Stimulated activated CD8-positive, alpha-beta memory T cell treated with anti-CD3 and anti-CD28 coated beads, Interleukin-15, amount 100 ng/mL, for 1 hour (primary cell): ENCODE data around the gene WDR37.
"Not testable (repeated sequence)": the region's sequence is repeated elsewhere in the genome, so short reads cannot be mapped to it uniquely, and the experiment has no call there.

Experiments used
- DNase-seq: peaks from one replicate; pipeline ENCODE4 v3.0.0-alpha.2; 2020; ENCODE audit warnings: low read depth

WDR37 gene

GRCh38 chr10:1043532-1043995, 12.6 kb upstream of the WDR37 start:
- DNase-seq: no peak

- DNase-seq: no peak
Measured at GRCh38 chr10:1044146-1044545, 12.0 kb upstream of the WDR37 start.

DNA sequence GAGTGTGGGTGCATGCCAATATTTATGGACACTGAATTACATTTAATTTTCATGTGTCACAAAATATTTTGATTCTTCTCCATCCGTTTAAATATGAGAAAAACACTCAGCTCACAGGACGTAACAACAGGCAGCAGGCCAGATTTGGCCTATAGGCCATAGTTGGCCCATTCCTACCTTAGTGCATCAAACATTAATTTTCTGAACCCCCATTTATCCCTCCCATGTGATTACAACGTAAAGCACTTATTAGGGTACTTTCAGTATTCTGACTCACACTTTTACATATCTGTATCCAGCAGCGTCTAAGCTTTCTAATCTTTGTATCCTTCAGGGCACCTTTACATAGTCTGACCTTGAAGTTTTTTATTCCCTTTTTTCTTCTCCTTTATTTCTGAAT, 11.2 kb upstream of the WDR37 start:
- no peak for DNase-seq

- no peak for DNase-seq
Measured at GRCh38 chr10:1045415-1045814, 10.8 kb upstream of the WDR37 start.

DNA sequence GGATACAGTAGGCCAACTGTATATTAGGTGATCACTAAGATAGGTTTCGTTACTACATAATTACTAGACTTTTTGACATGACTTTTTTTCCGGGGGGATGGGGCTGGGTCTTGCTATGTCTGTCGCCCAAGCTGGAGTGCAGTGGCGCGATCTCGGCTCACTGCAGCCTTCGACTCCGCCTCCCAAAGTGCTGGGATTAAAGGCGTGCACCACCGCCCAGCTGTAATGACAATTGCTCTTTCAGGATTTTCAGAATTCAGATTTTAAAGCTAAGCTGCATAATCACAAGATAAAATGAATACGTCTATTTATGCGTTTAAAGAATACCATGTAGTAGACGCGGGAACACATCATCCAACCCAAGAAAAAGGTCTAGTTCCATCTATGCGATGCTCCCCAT, 8.2 kb upstream of the WDR37 start:
- no peak for DNase-seq

DNA sequence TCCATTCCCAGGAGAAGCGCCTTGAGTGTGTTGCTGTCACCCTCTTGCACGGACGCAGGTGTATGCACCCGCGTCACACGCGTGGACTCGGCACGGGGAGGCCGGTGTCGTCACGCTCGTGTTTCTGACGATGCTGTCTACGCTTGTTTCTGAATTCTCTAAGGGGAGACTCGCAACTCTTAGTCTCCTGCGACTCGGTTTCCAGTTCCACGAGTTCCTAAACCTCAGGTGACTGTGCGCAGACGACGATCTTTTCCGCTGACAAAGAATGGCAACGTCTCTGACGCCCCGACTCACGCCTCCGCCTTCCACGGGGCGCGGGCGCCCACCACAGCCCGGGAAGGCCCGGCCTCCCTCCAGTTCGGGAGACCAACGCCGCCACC, 7.8 kb upstream of the WDR37 start:
- peak; percentile 25 for DNase-seq

DNA sequence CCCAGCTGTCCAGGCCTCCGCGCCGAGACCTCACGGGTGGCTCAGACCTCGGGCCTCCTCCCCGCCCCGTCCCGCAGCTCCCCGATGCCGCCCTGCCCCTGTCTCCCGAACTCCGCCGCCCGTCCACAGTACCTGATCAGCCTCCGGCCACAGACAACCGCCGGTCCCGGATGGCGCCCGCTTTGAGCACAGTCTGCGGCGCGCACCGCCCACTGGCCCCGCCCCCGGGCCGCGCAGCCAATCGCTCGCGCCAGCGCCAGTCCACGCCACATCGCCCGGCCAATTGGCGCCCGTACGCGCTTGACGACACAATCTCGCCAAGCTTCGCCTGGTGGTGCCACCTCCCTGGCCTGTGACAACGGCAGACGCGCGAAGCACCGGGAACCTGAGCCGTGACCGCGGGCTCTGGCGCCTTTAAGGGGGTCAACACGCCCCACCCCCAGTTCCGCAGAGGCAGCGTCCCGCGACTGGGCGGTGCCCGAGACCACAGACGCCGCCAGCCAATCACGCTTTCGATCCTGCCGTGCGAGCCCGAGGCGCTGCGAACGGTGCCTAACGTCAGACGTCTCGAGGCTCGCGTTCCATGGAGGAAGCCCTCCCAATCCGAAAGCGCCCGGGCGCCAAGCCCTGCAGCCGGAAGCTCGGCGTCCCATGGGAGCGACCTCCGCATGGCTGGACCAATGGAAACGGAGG, 7.3 kb upstream of the WDR37 start, which contains the start of gene IDI1:
TSS of gene IDI1 (minus strand) at position 388 of the 693 bp plus-strand sequence. CDS start at position 272, 116 bp downstream.
- DNase-seq: peak; percentile 91

GRCh38 chr10:1049425-1049958, 6.7 kb upstream of the WDR37 start:
- no peak for DNase-seq

DNA sequence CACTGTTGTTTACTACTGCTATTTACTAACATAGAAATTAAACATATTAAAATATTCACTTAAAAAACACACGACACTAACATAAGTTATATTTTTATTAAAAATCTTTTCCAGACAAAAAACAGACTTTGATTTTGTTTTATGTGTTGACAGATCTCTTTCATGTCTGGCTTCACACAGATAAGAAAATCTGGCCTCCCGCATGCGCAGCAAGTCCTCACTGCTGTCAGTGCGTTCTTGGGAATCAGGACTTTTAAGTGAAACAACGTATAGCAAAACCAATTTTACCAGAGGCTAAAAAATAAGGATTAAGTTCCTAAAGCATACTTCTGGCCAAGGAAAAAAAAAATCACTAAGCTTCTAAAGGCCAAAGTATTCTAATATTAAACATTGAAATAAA, 6.0 kb upstream of the WDR37 start:
- no peak for DNase-seq

DNA sequence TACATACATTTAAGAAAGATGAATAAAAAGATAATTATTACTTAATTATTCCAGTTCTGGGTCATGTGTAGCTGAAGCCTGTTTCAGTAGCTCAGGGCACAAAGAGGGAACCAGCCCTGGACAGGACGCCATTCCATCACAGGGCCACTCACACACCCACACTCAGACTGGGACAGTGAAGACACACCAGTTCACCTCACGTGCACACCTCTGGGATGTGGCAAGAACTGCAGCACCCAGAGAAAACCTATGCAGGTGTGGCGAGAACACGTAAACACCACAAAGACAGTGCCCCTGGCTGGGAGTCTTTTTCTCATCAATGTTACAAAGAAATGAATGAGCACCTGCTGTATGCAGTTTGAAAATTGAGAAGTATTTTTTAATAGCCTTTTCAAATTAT, 5.6 kb upstream of the WDR37 start:
- no peak for DNase-seq

- no peak for DNase-seq
Measured at GRCh38 chr10:1054684-1055083, 1.5 kb upstream of the WDR37 start.

GRCh38 chr10:1057106-1057657, 997 bp downstream of the WDR37 start:
- DNase-seq: no peak

- DNase-seq: no peak
Measured at GRCh38 chr10:1058017-1058416, 1.8 kb downstream of the WDR37 start.

GRCh38 chr10:1059902-1060301, 3.7 kb downstream of the WDR37 start:
- DNase-seq: no peak

- no peak for DNase-seq
Measured at GRCh38 chr10:1061930-1062774, 6.0 kb downstream of the WDR37 start.

- DNase-seq: no peak
Measured at GRCh38 chr10:1063232-1063865, 7.2 kb downstream of the WDR37 start.

DNA sequence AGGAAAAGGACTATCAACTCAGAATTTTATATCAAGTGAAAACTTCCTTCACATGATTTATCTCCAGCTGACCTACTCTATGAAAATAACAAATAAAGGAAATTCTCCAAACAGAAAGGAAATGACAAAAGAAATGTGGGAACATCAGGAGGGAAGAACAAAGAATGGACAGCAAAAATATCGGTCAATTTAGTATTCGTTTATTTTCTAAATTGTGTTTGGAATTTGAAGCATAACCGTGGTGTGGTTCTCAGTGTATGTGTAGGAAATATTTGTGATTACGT, 8.7 kb downstream of the WDR37 start:
- no peak for DNase-seq

GRCh38 chr10:1066734-1067133, 10.5 kb downstream of the WDR37 start:
- DNase-seq: not testable (repeated sequence)

- DNase-seq: no peak
Measured at GRCh38 chr10:1068380-1069361, 12.5 kb downstream of the WDR37 start.

GRCh38 chr10:1070919-1071318, 14.7 kb downstream of the WDR37 start:
- DNase-seq: no peak

- DNase-seq: no peak
Measured at GRCh38 chr10:1074052-1074747, 18.0 kb downstream of the WDR37 start.
